Measurements from ENCODE around the gene ARFRP1. TPM values are rescaled to one million over a fixed set of nuclear protein-coding genes. Genes with fewer than 3 reads are reported as not detected.

Gene ARFRP1
- total RNA-seq, 1 donor from 2014 or later, result 66.0 TPM

DNA sequence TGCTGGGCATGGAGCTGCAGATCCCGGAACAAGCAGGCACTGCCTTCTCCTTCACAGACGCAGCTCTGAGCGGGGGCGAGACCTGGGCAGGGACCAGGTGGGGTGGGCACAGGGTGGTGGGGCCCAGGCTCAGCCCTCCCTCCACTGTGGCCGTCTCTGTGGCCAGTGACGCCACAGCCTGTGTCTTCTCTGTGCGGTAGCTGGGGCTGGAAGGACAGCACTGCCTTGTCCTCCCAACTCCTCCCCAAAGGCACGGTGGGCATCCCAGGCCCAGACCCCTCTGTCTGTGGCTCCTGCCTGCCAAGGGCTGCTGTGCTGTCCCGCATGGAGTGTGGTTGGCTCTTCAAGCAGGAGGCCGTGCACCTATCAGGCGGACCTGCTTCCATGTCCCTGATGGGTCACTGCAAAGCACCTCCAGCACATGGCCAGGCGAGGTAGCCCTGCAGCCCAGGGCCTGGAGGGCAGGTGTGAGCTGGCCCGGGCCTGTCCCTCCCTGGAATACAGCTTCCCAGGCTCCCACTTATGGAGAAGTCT lies 26.1 kb downstream of the ARFRP1 start:
- TF ChIP-seq, protein P1, sequence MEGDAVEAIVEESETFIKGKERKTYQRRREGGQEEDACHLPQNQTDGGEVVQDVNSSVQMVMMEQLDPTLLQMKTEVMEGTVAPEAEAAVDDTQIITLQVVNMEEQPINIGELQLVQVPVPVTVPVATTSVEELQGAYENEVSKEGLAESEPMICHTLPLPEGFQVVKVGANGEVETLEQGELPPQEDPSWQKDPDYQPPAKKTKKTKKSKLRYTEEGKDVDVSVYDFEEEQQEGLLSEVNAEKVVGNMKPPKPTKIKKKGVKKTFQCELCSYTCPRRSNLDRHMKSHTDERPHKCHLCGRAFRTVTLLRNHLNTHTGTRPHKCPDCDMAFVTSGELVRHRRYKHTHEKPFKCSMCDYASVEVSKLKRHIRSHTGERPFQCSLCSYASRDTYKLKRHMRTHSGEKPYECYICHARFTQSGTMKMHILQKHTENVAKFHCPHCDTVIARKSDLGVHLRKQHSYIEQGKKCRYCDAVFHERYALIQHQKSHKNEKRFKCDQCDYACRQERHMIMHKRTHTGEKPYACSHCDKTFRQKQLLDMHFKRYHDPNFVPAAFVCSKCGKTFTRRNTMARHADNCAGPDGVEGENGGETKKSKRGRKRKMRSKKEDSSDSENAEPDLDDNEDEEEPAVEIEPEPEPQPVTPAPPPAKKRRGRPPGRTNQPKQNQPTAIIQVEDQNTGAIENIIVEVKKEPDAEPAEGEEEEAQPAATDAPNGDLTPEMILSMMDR (IDR thresholded peaks at IDR 0.05), result no peak
- H3K9me3 Mint-ChIP-seq, result no peaks in the 10 kb centered on the region
- DNase-seq, result no peak
- no peaks in the 10 kb centered on the region for H3K27me3 Mint-ChIP-seq
- no peaks in the 10 kb centered on the region for H3K4me1 Mint-ChIP-seq
- H3K36me3 Mint-ChIP-seq (ENCODE audit: low read depth), result peaks cover 7% of the 10 kb centered on the region
- CTCF ChIA-PET, result no interaction called here
- ATAC-seq (ENCODE audit: low read depth), result no peak
- H3K4me3 Mint-ChIP-seq, result no peak overlapping the region
- intact Hi-C loops (cut with micrococcal nuclease), result no loop called here
- POLR2A ChIA-PET, result interaction anchor here (1.0 kb wide), 1 partner anchor 17 kb away, joined by 3 read pairs; no protein-coding TSS in a partner anchor
- no peak overlapping the region for H3K27ac Mint-ChIP-seq

DNA sequence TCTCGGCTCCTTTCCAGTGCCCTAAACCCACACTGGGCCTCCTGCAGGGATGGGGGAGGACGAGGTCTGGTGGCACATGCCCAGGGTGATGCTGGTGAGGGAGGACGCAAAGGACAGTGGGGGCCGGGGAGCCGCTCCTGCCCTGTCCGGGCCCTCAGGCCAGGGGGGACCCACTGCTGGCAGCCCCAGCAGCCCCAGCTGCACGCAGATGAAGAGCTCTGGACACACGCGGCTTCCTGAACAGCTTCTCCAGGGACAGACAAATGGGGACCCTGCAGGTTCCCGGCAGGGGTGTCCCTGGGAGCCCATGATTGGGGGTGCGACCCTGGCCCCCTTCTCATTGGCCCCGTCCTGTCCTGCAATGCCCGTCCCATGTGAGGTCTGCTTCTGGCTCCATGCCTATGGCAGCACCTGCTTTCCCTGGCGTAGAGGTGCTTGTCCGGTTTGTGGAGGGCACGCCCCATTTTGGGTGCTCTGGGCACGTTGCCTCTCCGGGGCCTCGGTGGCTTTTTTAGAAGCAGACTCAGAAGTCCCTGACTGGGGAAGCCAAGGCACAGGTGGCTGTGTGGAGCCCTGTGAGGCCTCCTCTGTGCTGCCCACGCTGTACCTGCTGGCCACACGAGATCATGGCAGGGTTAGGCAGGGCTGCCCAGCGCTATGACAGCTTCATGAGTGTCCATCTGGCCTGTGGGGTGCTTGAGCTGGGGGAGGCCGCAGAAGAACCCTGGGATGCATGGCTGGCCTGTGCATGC lies 26.7 kb downstream of the ARFRP1 start:
- H3K27me3 Mint-ChIP-seq, result no peaks in the 10 kb centered on the region
- peaks cover 10% of the 10 kb centered on the region for H3K36me3 Mint-ChIP-seq (ENCODE audit: low read depth)
- no peaks in the 10 kb centered on the region for H3K4me1 Mint-ChIP-seq
- H3K9me3 Mint-ChIP-seq, result no peaks in the 10 kb centered on the region
- POLR2A ChIA-PET, result no interaction called here
- TF ChIP-seq, protein P1 (IDR thresholded peaks at IDR 0.05), result no peak
- DNase-seq, result no peak
- no peak overlapping the region for H3K4me3 Mint-ChIP-seq
- no peak overlapping the region for H3K27ac Mint-ChIP-seq
- CTCF ChIA-PET, result no interaction called here
- intact Hi-C loops (cut with micrococcal nuclease), result no loop called here
- ATAC-seq (ENCODE audit: low read depth), result no peak

DNA sequence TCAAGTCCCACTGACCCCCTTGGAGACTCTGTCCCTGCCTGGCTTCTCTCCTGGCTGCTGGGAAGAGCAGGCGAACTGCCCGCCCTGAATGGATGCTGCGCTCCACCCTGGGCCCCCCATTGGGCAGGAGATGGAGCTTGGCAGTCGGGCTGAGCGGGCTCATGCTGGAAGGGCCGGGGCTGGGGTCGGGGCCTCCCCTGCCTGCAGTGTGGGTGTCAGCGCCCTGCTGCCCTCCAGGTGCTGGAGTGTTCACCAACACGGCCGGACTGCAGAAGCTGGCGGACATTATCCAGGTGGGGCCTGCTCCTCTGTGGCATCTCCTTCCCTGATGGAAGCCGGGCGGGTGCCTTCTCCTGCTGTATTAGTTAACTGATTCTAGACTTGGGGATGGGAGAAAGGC lies 27.3 kb downstream of the ARFRP1 start:
- DNase-seq (no peak), ATAC-seq (ENCODE audit: low read depth) (no peak)
- Mint-ChIP-seq H3K36me3 (ENCODE audit: low read depth) (peaks cover 16% of the 10 kb centered on the region), H3K4me3 (no peak overlapping the region), H3K27me3 (no peaks in the 10 kb centered on the region), H3K27ac (no peak overlapping the region), H3K9me3 (no peaks in the 10 kb centered on the region), H3K4me1 (no peaks in the 10 kb centered on the region)
- intact Hi-C loops (cut with micrococcal nuclease), result no loop called here
- TF ChIP-seq, protein P1 (IDR thresholded peaks at IDR 0.05), result no peak
- ChIA-PET CTCF (no interaction called here), POLR2A (no interaction called here)

DNA sequence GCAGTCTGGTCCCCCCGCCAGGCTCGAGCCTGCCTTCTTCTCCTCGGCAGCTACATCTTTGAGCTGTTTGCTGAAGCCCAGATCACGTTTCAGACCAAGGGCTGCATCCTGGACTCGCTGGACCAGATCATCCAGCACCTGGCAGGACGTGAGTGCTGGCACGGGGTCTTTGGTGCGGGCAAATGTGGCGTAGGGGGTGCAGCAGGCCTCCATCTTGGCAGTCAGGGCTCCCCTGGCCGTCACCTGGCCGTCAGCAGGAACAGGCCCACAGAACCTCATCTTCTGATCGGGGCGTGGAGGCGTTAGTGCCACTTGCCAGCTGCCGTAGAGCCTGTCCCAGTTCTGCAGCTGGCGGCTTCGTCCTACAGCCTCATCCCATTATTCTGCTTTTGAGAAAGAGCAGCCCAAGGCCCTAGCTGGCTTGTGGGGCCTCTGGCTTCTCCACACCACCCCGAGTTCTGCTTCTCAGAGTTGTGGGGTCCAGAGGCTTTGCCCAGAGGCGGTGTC lies 27.9 kb downstream of the ARFRP1 start:
- H3K27ac Mint-ChIP-seq, result no peak overlapping the region

More for the DNA sequence above, 27.9 kb downstream of the ARFRP1 start:
- intact Hi-C loops (cut with micrococcal nuclease), result no loop called here
- H3K27me3 Mint-ChIP-seq, result no peaks in the 10 kb centered on the region
- no peak overlapping the region for H3K4me3 Mint-ChIP-seq
- H3K9me3 Mint-ChIP-seq, result no peaks in the 10 kb centered on the region
- peaks cover 16% of the 10 kb centered on the region for H3K36me3 Mint-ChIP-seq (ENCODE audit: low read depth)
- CTCF ChIA-PET, result no interaction called here
- ATAC-seq (ENCODE audit: low read depth) (no peak), DNase-seq (no peak)
- TF ChIP-seq, protein P1 (IDR thresholded peaks at IDR 0.05), result no peak
- H3K4me1 Mint-ChIP-seq, result no peaks in the 10 kb centered on the region
- POLR2A ChIA-PET, result no interaction called here
